Astrocyte (in vitro differentiated cells and primary cell): ENCODE results near the gene EEF2K.

Experiments
- EZH2 ChIP-seq: IDR thresholded peaks from 2 replicates; pipeline ENCODE4 v1.6.1; 2012; ENCODE audit warnings: mild to moderate bottlenecking, low read length, inconsistent platforms; ENCODE audit not compliant: insufficient read depth
- TF ChIP-seq, protein P1 (sequence below): IDR thresholded peaks from 2 replicates; pipeline ENCODE4 v1.5.1; 2011; ENCODE audit warnings: low read depth, mild to moderate bottlenecking, inconsistent platforms, low read length, moderate library complexity; ENCODE audit not compliant: insufficient read depth

DNA sequence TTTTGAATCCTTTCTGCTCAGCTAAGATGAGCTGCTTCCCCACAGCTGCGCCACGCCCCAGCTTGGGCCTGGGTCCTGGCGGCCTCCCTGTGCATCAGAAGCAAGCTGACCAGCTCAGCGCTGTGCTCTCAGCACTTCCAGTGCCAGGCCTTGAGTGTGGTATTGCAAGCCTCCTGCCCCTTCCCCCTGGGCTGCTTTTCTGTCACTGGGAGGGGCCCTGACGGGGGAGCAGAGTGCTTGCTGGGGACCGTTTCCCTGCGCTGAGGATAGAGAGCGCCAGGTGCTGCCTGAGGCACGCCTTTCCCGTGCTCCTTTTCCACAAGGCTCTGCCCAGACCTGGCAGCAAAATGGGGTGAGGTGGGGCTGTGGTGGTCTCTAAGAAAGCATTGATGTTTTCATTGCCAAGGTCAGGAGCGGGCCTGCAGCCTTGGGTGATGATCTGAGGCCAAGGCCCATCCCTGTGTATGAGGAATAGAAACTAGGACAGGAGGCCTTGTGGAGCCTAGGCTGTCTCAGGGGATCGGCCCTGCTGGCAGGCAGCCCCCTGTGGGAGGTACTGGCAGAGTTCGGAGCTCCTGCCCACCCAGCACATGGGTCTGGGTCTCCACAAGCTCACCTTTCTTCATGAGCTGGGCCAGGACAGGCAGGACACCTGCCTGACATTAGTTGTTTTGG, 120.8 kb downstream of the EEF2K start:
- TF ChIP-seq EZH2, result no peak
- TF ChIP-seq, protein P1, sequence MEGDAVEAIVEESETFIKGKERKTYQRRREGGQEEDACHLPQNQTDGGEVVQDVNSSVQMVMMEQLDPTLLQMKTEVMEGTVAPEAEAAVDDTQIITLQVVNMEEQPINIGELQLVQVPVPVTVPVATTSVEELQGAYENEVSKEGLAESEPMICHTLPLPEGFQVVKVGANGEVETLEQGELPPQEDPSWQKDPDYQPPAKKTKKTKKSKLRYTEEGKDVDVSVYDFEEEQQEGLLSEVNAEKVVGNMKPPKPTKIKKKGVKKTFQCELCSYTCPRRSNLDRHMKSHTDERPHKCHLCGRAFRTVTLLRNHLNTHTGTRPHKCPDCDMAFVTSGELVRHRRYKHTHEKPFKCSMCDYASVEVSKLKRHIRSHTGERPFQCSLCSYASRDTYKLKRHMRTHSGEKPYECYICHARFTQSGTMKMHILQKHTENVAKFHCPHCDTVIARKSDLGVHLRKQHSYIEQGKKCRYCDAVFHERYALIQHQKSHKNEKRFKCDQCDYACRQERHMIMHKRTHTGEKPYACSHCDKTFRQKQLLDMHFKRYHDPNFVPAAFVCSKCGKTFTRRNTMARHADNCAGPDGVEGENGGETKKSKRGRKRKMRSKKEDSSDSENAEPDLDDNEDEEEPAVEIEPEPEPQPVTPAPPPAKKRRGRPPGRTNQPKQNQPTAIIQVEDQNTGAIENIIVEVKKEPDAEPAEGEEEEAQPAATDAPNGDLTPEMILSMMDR, result no peak
